HG03196 (cell line): ENCODE data around the gene FBXL15.

Source experiments
- ATAC-seq: cut with Tn5 transposase; IDR thresholded peaks from one replicate; pipeline ENCODE4 v1.9.1; 2021; ENCODE audit not compliant: unreplicated experiment

FBXL15 gene

GRCh38 chr10:102424916-102425315 is 4.3 kb downstream of the FBXL15 start:
- ATAC-seq, result no peak

- ATAC-seq, result no peak
Measured at GRCh38 chr10:102425444-102425843, 4.8 kb downstream of the FBXL15 start.

DNA sequence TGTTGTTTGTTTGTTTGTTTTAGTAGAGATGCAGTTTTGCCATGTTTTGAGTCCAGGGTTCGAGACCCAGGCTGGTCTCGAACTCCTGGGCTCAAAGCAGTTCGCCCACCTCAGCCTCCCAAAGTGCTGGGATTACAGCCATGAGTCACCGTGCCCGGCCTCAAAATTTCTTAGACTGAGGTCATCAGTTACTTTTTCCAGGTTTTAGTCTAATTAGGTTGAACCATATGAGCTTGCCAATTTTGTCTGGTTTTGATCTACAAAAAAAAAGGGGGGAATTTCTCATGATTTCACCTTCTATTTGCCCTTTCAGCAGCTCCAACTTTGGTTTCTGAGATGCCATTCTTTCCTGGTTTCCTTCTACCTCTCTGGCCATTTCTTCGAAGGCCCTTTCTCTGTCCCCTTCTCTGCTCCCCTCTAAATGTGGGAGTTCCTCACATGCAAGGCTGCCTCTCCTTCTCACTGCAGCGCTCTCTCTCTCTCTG is 6.2 kb downstream of the FBXL15 start:
- ATAC-seq, result no peak

- no peak for ATAC-seq
Measured at GRCh38 chr10:102429468-102429867, 8.8 kb downstream of the FBXL15 start.

DNA sequence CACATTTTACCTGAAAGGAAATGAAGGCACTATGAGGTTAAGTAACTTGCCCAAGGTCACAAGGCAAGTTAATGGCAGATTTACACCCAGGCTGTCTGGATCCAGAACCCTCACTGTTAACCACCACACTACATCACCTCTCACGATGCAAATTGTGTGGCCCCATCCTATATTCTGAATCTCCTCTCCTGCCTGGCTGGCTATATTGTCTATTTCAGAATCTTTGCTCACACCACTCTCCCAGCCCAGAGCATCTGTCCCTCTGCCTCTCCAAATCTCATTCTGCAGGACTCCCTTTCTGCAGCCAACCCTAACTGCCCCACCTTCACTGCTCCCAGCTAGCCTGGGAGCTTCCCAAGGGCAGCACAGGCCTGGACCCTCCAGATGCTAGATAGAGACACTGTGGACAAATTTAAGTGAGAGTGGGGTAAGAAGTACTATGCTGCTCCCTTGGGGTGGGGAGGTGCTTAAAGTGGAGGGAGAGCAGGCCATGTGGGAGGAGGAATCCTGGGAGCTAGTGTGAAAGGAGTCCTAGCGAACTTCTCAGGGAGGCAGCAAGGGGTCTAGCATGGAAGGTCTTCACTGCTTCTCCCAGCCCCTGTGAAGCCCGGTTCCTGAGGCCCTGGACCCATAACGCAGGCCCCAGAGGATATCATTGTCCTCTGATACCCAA is 11.0 kb downstream of the FBXL15 start:
- ATAC-seq, result peak; percentile 13

DNA sequence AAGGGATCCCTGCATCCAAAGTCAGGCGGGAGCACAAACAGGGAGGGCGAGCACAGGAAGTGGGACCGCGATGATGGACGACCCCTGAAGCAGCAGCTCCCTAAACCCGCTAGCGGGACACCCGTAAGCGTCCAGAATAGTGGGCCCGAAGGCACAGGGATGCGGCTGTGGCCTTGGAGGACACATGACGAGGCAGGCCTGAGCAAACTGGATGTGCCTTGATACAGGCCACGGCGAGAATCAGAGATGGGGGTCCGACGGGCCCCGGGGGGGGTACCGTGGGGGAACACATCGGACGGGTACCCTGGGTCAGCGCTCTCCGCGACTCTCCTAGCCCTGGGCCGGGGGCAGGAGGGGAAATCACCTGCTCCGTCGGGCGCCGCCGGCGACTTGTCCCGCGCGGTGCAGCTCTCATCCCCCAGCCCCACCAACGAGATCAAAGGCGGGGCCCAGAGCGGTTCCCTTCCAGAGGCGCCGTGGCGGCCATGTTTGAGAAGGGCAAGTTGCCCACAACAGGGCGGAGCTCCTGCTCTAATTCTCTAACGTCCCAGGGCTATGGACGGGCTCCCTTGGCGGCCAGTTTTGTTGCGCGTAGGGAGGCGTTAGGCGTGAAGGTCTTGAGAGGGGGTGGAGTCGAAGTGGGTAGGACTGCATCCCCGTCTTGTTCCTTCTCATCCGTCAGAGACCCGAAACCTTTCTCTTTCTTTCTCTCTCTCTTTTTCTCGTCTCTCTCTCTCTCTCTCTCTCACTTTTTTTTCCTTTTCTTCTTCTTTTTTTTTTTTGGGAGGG is 11.7 kb downstream of the FBXL15 start, which contains the start of gene CUEDC2:
Gene CUEDC2, minus strand, starts transcription at position 413 of the 789 bp plus-strand sequence. CDS start 7,386 bp downstream, outside the sequence.
- ATAC-seq, result peak; percentile 90

- ATAC-seq, result no peak
Measured at GRCh38 chr10:102433619-102434046, 13.0 kb downstream of the FBXL15 start.

DNA sequence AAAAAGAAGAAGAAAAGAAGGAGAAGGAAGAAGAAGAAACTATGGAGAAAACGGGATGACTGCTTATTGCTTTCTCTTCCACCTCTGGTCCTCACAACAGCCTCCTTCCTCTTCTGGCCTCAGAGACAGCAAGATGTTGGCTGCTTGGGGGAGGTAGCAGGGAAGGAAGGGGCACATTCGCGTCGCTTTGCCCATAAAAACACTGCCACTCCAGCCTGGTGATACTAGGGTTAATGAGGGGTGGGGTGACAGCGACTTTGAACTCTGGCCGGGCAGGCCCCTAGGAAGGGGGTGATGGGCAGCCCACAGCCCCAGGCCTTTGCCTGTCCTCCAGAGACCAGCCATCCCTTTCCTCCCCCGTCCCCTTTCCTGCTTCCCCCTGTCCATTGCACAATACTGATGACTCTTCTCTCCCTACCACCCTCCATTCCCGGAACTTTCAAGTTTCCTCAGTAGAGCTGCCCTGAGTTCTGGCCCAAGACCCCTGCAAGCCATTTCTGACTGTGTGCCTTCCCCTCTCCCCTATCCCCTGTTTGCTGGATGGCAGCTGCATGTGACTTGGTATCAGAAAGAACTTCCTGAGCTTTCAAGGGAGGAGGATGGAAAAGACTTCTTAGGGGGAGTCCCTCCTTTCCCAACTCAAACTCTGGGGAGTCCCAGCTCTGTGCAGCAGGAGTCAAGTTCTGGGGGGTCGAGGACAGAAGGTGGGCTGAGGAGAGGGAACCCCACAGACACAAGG is 13.9 kb downstream of the FBXL15 start:
- ATAC-seq, result no peak

DNA sequence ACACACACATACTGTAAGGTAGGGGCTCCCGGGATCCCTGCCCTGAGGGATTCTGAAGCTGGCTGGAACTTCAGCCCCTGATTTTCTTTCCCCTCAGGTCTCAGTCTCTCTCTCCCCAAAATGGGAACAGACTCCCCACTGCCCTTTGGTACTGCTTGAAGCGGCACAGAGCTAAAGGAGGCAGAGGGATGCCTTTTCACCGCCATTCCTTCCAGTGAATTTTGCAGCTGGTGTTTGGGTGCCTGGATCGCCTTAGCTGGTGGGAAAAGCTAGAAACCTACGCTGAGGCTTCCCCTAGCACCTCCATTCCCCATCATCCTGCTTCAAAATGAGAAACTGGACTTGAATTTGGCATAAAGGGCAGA is 14.5 kb downstream of the FBXL15 start:
- ATAC-seq, result no peak

- no peak for ATAC-seq
Measured at GRCh38 chr10:102435529-102436233, 15.0 kb downstream of the FBXL15 start.

DNA sequence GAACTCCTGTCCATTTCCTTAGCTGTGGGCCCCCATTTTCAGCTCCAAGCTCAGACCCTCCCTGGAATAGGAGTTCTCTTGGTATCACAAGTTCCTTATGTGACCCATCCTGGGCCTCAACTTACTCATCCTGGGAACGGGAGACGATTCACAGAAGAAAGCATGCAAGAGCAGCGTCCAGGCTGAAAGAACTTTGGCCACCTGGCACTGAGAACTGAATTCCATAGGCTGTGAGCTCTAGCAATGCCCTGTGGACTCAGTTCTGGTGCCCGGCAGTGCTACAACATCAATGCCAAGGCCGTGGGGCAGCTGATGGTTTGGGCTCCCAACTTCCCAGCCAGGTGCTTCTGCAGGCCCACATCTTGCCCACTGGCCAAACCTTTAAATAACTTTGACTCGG is 15.7 kb downstream of the FBXL15 start:
- ATAC-seq, result no peak

DNA sequence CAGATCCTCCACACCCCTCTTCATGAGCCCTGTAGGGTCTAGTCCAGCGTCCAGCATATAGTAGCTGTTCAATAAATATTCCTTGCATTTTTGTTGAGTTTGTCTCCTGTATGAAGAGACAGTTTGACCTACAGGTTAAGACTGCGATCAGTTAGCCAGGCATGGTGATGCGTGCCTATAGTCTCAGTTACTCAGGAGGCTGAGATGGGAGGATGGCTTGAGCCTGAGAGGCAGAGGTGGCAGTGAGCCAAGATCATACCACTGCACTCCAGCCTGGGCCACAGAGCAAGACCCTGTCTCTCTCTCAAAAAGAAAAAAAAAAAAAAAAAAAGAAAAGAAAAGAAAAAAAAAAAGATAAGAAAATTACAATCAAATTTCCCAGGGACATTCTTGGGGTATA is 16.9 kb downstream of the FBXL15 start:
- no peak for ATAC-seq

GRCh38 chr10:102438374-102438773 is 17.7 kb downstream of the FBXL15 start:
- no peak for ATAC-seq

- ATAC-seq, result no peak
Measured at GRCh38 chr10:102444851-102445250, 24.2 kb downstream of the FBXL15 start.

DNA sequence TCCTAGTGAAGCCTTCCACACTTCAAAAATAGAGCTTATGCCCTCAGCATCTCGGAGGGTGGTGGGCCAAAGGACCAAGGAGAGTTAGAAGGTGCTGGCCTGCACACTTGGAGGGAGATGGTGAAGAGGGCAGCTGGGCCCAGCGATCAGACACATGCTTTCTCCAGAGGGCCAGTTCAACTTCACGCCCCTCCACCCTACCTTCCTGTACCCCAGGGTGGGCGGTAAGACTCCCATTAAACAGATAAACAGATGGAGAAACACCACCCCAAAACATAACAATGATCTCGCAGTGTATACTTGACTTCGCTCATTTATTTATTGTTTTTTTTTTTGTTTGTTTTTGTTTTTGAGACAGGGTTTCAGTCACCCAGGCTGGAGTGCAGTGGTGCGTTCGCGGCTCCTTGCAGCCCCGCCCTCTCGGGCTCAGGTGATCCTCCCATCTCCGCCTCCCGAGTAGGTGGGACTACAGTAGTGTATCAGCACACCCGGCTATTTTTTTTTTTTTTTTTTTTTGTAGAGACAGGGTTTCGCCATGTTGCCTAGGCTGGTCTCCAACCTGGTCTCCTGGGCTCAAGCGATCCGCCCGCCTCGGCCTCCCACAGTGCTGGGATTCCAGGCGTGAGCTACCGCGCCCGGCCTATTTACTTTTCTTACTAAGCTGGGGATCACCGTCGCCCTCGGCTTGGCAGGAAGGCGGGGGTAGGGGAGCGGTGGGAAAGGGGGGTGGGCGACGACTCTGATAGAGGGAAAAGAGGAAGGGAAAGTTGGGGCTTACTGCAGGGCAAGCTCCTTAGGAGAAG is 28.9 kb downstream of the FBXL15 start:
- ATAC-seq, result peak; percentile 44

DNA sequence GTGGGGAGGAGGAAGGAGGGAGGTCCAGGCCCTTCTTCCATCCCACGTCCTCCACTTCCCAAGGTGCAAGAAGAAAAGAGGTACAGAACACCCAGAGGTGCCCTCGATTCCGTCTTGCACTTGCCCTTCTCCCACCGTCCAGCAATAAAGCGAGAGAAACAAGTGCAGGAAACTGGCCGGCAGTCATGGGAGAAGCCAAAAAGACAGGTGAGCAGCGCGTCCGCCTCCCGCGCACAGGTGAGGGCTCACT is 29.4 kb downstream of the FBXL15 start:
- ATAC-seq, result no peak

DNA sequence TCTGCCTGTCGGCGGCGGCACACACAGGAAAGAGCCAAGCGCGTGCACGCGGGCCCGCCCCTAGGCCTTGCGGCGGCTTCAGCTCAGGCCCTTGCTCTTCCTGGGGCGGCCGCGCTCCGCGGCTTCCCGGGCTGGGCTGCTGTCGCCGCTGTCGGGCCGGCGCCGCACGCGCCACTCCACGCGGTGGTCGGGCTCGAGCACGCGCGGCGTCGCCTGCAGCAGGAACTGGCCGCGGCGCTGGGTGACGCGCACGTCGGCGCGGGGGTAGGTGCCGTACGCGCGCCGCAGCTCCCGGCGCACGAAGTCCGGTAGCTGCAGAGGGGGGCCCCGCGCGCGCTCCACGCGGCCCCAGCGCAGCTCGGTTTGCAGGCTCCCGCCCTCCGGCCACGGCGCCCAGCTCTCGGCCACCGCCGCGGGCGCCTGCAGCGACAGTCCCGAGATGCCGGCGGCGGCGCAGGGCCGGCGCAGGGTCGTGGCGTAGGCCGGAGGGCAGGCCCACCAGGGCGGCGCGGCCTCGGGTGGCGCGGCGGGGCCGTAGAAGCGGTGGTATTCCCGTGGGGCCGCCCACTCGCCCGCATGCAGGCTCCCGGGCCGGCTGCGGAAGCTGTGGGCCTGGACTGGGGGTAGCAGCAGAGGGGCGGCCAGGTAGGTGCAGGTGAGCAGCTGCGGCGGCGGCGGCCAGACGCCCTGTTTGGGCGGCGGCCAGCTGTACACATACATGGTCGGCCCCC is 29.9 kb downstream of the FBXL15 start:
- peak; percentile 71 for ATAC-seq

DNA sequence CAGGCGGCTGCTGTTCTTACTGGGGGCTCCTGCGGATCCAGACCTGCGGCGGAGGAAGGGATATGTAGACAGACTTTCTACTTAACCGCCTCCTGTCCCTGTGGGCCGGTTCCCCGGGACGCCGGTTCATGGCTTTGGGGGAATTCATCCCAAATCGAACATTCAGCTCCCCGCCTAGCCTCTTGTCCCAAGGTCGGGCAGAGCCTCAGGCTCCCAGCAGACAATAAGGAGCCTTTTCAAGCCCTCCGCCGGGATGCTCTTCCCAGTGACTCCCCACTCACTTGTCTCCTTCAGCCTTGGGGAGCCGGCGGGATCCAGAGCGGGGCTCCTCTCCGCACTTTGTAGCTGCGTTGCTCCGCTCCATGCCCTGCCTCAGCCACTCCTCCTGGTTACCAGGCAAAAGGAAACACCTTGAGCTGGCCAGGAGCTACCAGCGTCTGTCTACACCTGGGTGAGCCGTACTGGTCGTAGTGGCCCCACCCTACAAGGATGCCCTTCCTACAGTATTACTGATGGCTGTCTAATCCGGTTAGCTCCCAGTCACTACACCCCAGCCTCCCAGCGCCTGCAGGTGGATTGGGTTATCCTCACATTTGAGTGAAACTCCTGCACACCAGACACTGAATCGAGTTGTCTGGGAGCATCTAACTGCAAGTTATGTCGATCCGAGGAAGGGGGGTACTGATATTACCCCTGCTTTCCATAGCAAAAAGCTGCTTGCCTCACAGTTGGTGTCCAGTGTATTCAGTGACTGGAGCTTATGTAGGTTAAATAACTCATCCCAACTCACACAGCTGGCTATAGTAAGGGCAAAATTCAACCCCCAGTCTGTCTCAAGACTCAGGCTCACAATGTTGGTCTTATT is 30.7 kb downstream of the FBXL15 start, which contains the start of gene C10orf95:
Gene C10orf95, minus strand, starts transcription at position 439 of the 865 bp plus-strand sequence. CDS start 450 bp downstream, outside the sequence.
- ATAC-seq, result no peak
